OCI-LY7 (cell line): ENCODE data around the gene SERTAD1. TPM values are rescaled to one million over a fixed set of nuclear protein-coding genes. Genes with fewer than 3 reads are reported as not detected.
"Not testable (repeated sequence)": the region's sequence is repeated elsewhere in the genome, so short reads cannot be mapped to it uniquely, and the experiment has no call there.

Experiments used
- BruUV-seq: library from RNA; stranded (reverse); fragments of 400-500 nt; replicated peaks from 2 replicates; lab custom pipeline; 2021; lab: Mats Ljungman, UMichigan
- CTCF ChIA-PET: fragments of 300-600 bp; sonication (Branson Sonifier 250); formaldehyde crosslinking; loops from one replicate; lab custom pipeline; 2022; ENCODE audit warnings: antibody characterized with exemption; ENCODE audit not compliant: unreplicated experiment; lab: Charles Lee
- POLR2A ChIA-PET: fragments of 300-600 bp; sonication (Branson Sonifier 250); formaldehyde crosslinking; loops from one replicate; lab custom pipeline; 2022; ENCODE audit warnings: antibody characterized with exemption; lab: Charles Lee
- DNase-seq: peaks from one replicate; pipeline ENCODE4 v3.0.0-alpha.2; 2015; ENCODE audit warnings: low spot score
- H2AFZ ChIP-seq: fragments of 200-600 bp; sonication (generic), shearing (Covaris generic); 2 replicates; pipeline ENCODE4 v1.6.1; 2014; ENCODE audit warnings: mild to moderate bottlenecking, antibody characterized with exemption, low read length, moderate library complexity
- H3K27ac ChIP-seq: fragments of 200-600 bp; sonication (generic); 2 replicates; pipeline ENCODE4 v1.5.1; 2014; ENCODE audit warnings: mixed run types, low read depth, mild to moderate bottlenecking, moderate library complexity, low read length, inconsistent platforms; ENCODE audit not compliant: poor library complexity, severe bottlenecking
- H3K36me3 ChIP-seq: fragments of 200-600 bp; sonication (generic); 2 replicates; pipeline ENCODE4 v1.6.1; 2014; ENCODE audit warnings: mild to moderate bottlenecking, antibody characterized with exemption, low read length, moderate library complexity, mixed read lengths; ENCODE audit not compliant: insufficient read depth
- H3K4me1 ChIP-seq: fragments of 200-600 bp; sonication (generic); 2 replicates; pipeline ENCODE4 v1.5.1; 2014; ENCODE audit warnings: mild to moderate bottlenecking, low read length; ENCODE audit not compliant: insufficient read depth, poor library complexity, severe bottlenecking
- H3K4me2 ChIP-seq: fragments of 200-600 bp; sonication (generic); 2 replicates; pipeline ENCODE4 v1.6.1; 2014; ENCODE audit warnings: mild to moderate bottlenecking, low read length
- H3K4me3 ChIP-seq: fragments of 200-600 bp; sonication (generic); 2 replicates; pipeline ENCODE4 v1.5.1; 2014; ENCODE audit warnings: mild to moderate bottlenecking, low read depth, low read length; ENCODE audit not compliant: poor library complexity, severe bottlenecking
- H3K79me2 ChIP-seq: fragments of 200-600 bp; sonication (generic); 2 replicates; pipeline ENCODE4 v1.6.1; 2016; ENCODE audit warnings: low read depth, mild to moderate bottlenecking, low read length, moderate library complexity, mixed read lengths; ENCODE audit not compliant: insufficient read depth
- H3K9me2 ChIP-seq: fragments of 200-600 bp; sonication (generic); 2 replicates; pipeline ENCODE4 v1.6.1; 2016; ENCODE audit warnings: mild to moderate bottlenecking, low read length, mixed read lengths; ENCODE audit not compliant: insufficient read depth
- H3K9me3 ChIP-seq: fragments of 200-600 bp; sonication (generic); 2 replicates; pipeline ENCODE4 v1.6.1; 2014; ENCODE audit warnings: mild to moderate bottlenecking, mixed run types, low read length, mixed read lengths
- H4K20me1 ChIP-seq: fragments of 200-600 bp; sonication (generic); 2 replicates; pipeline ENCODE4 v1.6.1; 2014; ENCODE audit warnings: mild to moderate bottlenecking, antibody characterized with exemption, low read length, moderate library complexity, mixed read lengths; ENCODE audit not compliant: insufficient read depth
- CTCF ChIP-seq: fragments of 200-600 bp; sonication (generic); conservative IDR thresholded peaks from 2 replicates; pipeline ENCODE4 v1.5.1; 2014; ENCODE audit warnings: mild to moderate bottlenecking, antibody characterized with exemption, low read length, moderate library complexity, mixed read lengths
- EZH2phosphoT487 ChIP-seq: fragments of 200-600 bp; sonication (generic); IDR thresholded peaks from 2 replicates; pipeline ENCODE4 v1.6.1; 2018; ENCODE audit warnings: low read depth, borderline replicate concordance, mild to moderate bottlenecking, mixed run types, antibody characterized with exemption, low read length, moderate library complexity, mixed read lengths
- intact Hi-C: fragments of 100-400 bp; cut with micrococcal nuclease; formaldehyde crosslinking; loops from one replicate; pipeline ENCODE4 v1.10.0; 2022; ENCODE audit not compliant: unreplicated experiment
- total RNA-seq, 2 experiments: library from RNA; depleted of rRNA in 1 of 2; stranded (reverse); fragments of >200 nt in 1 of 2; shearing (Covaris generic) in 1 of 2; gene quantifications; 2 replicates each; pipeline ENCODE4 v1.2.3, GENCODE V29; 2014 to 2022

The SERTAD1 gene
- total RNA-seq, 2 experiments from 2014 or later: 5.7 to 6.1 TPM

DNA sequence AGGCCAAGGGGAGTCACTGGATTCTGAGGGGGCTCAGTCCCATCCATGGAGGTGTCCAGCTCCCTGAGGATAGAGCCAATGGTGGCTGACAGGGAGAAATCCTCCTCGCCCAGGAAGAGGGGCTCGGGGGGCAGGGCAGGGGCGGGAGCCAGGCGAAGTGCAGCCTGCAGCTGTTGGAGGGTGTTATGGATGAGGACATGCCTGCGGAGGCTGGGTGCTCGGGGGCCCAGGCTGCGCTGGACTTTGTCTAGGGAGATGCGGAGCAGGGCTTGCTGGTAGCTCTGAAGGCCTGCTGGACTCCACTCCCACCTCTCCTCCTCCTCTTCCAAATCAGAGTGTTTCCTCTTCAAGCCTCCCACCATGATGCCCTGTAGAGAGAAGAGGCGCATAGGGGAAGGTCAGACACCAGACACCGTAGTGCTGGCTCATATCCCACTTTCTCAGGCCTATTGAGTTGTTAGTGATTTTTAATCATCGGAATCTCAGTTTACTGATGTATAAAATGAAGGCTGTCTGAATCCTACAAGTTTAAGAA lies 16.0 kb upstream of the SERTAD1 start:
- TF ChIP-seq EZH2phosphoT487 (no peak), CTCF (no peak)
- Histone ChIP-seq H3K4me2 (peak overlapping the region; percentile 91), H3K79me2 (peaks cover 28% of the 10 kb centered on the region), H3K27ac (peak overlapping the region; percentile 70), H4K20me1 (no peaks in the 10 kb centered on the region), H3K36me3 (peaks cover 28% of the 10 kb centered on the region), H3K9me2 (no peaks in the 10 kb centered on the region), H3K4me1 (peaks cover 21% of the 10 kb centered on the region), H3K9me3 (no peaks in the 10 kb centered on the region), H3K4me3 (peak overlapping the region; percentile 85), H2AFZ (no peak overlapping the region)
- CTCF ChIA-PET: no interaction called here
- POLR2A ChIA-PET: no interaction called here
- intact Hi-C loops: no loop called here
- no TSS peak for BruUV-seq
- no peak for DNase-seq

GRCh38 chr19:40438284-40438683 lies 12.5 kb upstream of the SERTAD1 start:
- Histone ChIP-seq H3K4me3 (no peak overlapping the region), H3K79me2 (peaks cover 22% of the 10 kb centered on the region), H3K4me1 (peaks cover 45% of the 10 kb centered on the region), H3K4me2 (no peak overlapping the region), H4K20me1 (no peaks in the 10 kb centered on the region), H3K27ac (no peak overlapping the region), H2AFZ (no peak overlapping the region), H3K36me3 (peaks cover 28% of the 10 kb centered on the region), H3K9me3 (no peaks in the 10 kb centered on the region), H3K9me2 (no peaks in the 10 kb centered on the region)
- CTCF ChIA-PET: no interaction called here
- no TSS peak for BruUV-seq
- TF ChIP-seq EZH2phosphoT487: no peak
- no peak for TF ChIP-seq CTCF
- intact Hi-C loops: no loop called here
- POLR2A ChIA-PET: no interaction called here
- no peak for DNase-seq

DNA sequence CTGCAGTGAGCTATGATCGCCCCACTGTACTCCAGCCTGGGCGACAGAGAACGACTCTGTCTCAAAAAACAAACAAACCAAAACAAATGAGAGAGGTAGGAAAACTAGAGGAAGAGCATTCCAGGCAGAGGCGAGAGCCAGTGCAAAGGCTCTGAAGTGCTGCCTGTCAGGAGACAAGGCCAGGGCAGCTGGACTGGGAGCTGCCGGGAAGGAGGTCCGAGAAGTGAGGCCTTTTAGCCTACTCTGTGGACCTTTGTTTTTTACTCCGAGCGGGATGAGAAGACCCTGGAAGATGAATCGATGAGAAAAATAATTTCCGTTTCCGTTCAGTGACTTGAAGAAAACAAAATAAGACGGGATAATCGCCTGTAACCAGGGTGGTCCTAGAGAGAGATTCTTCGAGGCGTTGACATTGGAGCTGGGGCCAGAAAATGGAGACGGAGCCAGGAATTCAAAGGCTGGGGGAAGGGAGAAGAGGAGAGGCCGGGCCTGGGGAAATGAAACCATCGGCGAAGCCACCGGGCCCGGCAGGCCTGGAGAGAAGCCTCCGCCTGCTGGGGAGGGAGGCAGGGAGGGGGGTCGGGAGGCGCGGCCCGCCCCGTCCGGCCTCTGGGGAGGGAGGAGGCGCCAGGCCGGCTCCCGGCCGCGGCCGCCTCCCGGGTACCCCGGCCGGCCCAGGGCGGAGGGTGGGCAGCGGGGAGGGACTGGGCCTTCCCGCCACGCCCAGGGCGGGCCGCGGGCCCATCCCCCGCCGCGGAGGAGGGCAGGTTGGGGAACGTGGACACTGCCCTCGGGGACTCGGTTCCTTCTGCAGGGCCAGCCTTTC lies 7.8 kb upstream of the SERTAD1 start:
- BruUV-seq: TSS peak; percentile 92
- Histone ChIP-seq H4K20me1 (no peaks in the 10 kb centered on the region), H3K9me2 (no peaks in the 10 kb centered on the region), H2AFZ (peak overlapping the region; percentile 99), H3K27ac (peak overlapping the region; percentile 75), H3K79me2 (no peaks in the 10 kb centered on the region), H3K4me2 (peak overlapping the region; percentile 89), H3K9me3 (no peaks in the 10 kb centered on the region), H3K4me1 (peaks cover 38% of the 10 kb centered on the region), H3K36me3 (no peaks in the 10 kb centered on the region), H3K4me3 (peak overlapping the region; percentile 66)
- ChIA-PET POLR2A (interaction anchor here (0.6 to 1.2 kb wide), 3 partner anchors 12 to 1890 kb away, joined by 3 to 4 read pairs (median 4); partner anchors contain the start of gene BLVRB), CTCF (no interaction called here)
- peak; percentile 77 for DNase-seq
- intact Hi-C loops: no loop called here
- TF ChIP-seq EZH2phosphoT487: no peak
- no peak for TF ChIP-seq CTCF

DNA sequence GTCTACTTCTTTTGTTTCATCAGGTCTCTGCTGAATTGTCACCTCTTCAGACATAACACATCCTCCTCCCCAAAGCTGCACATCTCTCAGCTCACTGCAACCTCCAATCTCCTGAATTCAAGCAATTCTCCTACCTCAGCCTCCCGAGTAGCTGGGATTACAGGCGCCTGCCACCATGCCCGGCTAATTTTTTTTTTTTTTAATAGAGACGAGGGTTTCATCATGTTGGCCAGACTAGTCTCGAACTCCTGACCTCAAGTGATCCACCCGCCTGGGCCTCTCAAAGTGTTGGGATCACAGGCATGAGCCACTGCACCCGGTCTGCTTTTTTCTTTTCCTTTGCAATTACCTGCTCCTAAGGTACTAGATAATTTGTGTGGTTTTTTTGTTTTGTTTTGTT lies 7.0 kb upstream of the SERTAD1 start:
- H3K9me3 ChIP-seq, intact Hi-C loops, H4K20me1 ChIP-seq, BruUV-seq, H3K79me2 ChIP-seq, DNase-seq, H3K4me3 ChIP-seq, H3K36me3 ChIP-seq, H3K9me2 ChIP-seq, CTCF ChIA-PET: not testable (repeated sequence)
- Histone ChIP-seq H2AFZ (peak overlapping the region; percentile 99; the same call in 1 of the 2 replicates), H3K4me2 (peak overlapping the region; percentile 89), H3K4me1 (peaks cover 38% of the 10 kb centered on the region), H3K27ac (peak overlapping the region; percentile 75)
- POLR2A ChIA-PET: interaction anchor here (0.5 to 0.7 kb wide), 3 partner anchors 12 to 154 kb away, joined by 4 to 5 read pairs (median 4); no protein-coding TSS in a partner anchor
